PC-3 (cell line): ENCODE data around the gene KRT7. TPM values are rescaled to one million over a fixed set of nuclear protein-coding genes. Genes with fewer than 3 reads are reported as not detected.

ENCODE experiments used
- ATAC-seq: fragments of 200-7000 bp; cut with Tn5 transposase; 2 replicates; pipeline ENCODE4 v1.9.1; 2020; ENCODE audit warnings: mild to moderate bottlenecking, moderate library complexity
- BruUV-seq: library from RNA; stranded (reverse); fragments of 400-500 nt; replicated peaks from 2 replicates; lab custom pipeline; 2021; lab: Mats Ljungman, UMichigan
- CTCF ChIA-PET: fragments of 300-600 bp; sonication (Branson Sonifier 250); formaldehyde crosslinking; loops from one replicate; lab custom pipeline; 2022; ENCODE audit warnings: antibody characterized with exemption; lab: Charles Lee
- POLR2A ChIA-PET: fragments of 300-600 bp; sonication (Branson Sonifier 250); formaldehyde crosslinking; loops from one replicate; lab custom pipeline; 2022; ENCODE audit warnings: antibody characterized with exemption; ENCODE audit not compliant: unreplicated experiment; lab: Charles Lee
- DNase-seq: peaks from one replicate; pipeline ENCODE4 v3.0.0-alpha.2; 2015
- H2AFZ ChIP-seq: fragments of 300-600 bp; sonication (generic); 2 replicates; pipeline ENCODE4 v1.6.0; 2016; ENCODE audit warnings: antibody characterized with exemption, low read length
- H3F3A ChIP-seq: fragments of 300-600 bp; sonication (generic); one replicate; pipeline ENCODE4 v1.6.0; 2017; ENCODE audit warnings: antibody characterized with exemption, low read length, control low read depth, mild to moderate bottlenecking; ENCODE audit not compliant: unreplicated experiment
- H3K27ac ChIP-seq: fragments of 300-600 bp; sonication (generic); 2 replicates; pipeline ENCODE4 v1.5.1; 2016; ENCODE audit warnings: mild to moderate bottlenecking, low read length
- H3K27me3 ChIP-seq: fragments of 300-600 bp; sonication (generic); 2 replicates; pipeline ENCODE4 v1.6.1; 2016; ENCODE audit warnings: low read length, mixed read lengths
- H3K36me3 ChIP-seq: fragments of 300-600 bp; sonication (generic); 2 replicates; pipeline ENCODE4 v1.6.1; 2016; ENCODE audit warnings: low read depth, mixed run types, low read length, mixed read lengths
- H3K4me1 ChIP-seq: fragments of 300-600 bp; sonication (generic); 2 replicates; pipeline ENCODE4 v1.5.1; 2016; ENCODE audit warnings: low read length; ENCODE audit not compliant: insufficient read depth
- H3K4me2 ChIP-seq: fragments of 300-600 bp; sonication (generic); 2 replicates; pipeline ENCODE4 v1.6.0; 2016; ENCODE audit warnings: low read length
- H3K4me3 ChIP-seq: fragments of 300-600 bp; sonication (generic); 2 replicates; pipeline ENCODE4 v1.5.1; 2016; ENCODE audit warnings: mild to moderate bottlenecking, low read length, mixed read lengths
- H3K79me2 ChIP-seq: fragments of 300-600 bp; sonication (generic); 2 replicates; pipeline ENCODE4 v1.6.1; 2017; ENCODE audit warnings: low read length, mixed read lengths
- H3K9ac ChIP-seq: fragments of 300-600 bp; sonication (generic); 2 replicates; pipeline ENCODE4 v1.6.0; 2016; ENCODE audit warnings: mild to moderate bottlenecking, low read length
- H3K9me2 ChIP-seq: fragments of 300-600 bp; sonication (generic); replicated peaks from 2 replicates; pipeline ENCODE4 v1.6.1; 2016; ENCODE audit warnings: mixed run types, low read length, mixed read lengths
- H3K9me3 ChIP-seq: fragments of 300-600 bp; sonication (generic); 2 replicates; pipeline ENCODE4 v1.6.1; 2016; ENCODE audit warnings: low read length, mixed read lengths
- H4K20me1 ChIP-seq: fragments of 300-600 bp; sonication (generic); 2 replicates; pipeline ENCODE4 v1.6.1; 2016; ENCODE audit warnings: low read length, mixed read lengths
- CTCF ChIP-seq: fragments of 300-600 bp; sonication (generic); conservative IDR thresholded peaks from 2 replicates; pipeline ENCODE4 v1.5.1; 2017; ENCODE audit warnings: antibody characterized with exemption, low read depth, mild to moderate bottlenecking, low read length
- EZH2 ChIP-seq: fragments of 300-600 bp; sonication (generic); IDR thresholded peaks from one replicate; pipeline ENCODE4 v1.6.1; 2017; ENCODE audit warnings: antibody characterized with exemption, mild to moderate bottlenecking, low read length; ENCODE audit not compliant: unreplicated experiment
- EZH2phosphoT487 ChIP-seq: fragments of 300-600 bp; sonication (generic); IDR thresholded peaks from 2 replicates; pipeline ENCODE4 v1.6.1; 2018; ENCODE audit warnings: mild to moderate bottlenecking, antibody characterized with exemption, low read length, borderline replicate concordance
- intact Hi-C: fragments of 100-400 bp; cut with micrococcal nuclease; formaldehyde crosslinking; loops from 2 replicates; pipeline ENCODE4 v1.9.0; 2023
- total RNA-seq: library from RNA; depleted of rRNA; stranded (reverse); fragments of >200 nt; gene quantifications from 2 replicates; pipeline ENCODE4 v1.2.3, GENCODE V29; 2014

Gene KRT7
- total RNA-seq, 1 experiment from 2014 or later, result 2,144 TPM

DNA sequence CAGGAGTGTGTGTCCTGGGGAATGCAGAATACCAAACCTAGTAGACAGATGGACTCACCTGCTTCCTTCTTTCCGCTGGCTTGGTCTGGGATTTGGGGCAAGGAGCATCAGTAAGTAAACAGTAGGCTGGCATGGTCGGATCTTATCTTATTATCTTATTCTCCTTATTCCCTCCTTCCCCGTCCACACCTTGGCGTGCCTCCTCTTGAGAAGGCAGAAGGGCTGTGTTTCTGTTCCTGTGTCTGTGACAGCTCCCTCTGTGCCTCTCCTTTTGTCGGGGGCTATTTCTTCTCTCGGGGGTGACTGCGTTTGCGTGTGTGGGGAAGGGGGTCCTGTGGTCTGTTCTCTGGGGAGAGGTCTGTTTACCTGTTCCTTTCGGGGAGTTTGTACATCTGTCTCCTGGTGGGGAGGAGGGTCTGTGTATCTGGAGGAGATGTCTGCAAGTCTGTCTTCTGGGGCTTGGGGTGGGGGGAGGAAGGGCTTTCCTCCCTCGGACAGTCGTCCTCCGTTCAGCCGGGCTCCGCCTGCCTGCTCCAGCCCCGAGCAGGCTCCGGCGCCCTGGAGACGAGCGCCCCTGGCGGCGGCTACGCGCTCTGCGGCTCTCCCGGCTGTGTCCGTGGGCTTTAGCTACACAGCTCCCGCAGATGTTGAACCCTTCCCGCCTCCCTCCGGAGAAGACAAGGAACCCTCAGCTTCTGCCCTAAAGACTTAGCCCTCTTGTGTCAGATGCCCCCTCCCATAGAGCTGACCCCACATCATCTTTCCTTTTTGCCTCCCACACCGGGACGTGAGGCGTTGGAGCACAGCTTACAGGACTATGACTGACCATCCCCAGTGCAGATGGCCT lies 45.8 kb downstream of the KRT7 start:
- DNase-seq (peak; percentile 93), ATAC-seq (peak; percentile 43)
- H3K36me3 ChIP-seq, result no peaks in the 10 kb centered on the region
- H3K27ac ChIP-seq, result peak overlapping the region; percentile 99
- intact Hi-C loops, result no loop called here
- BruUV-seq, result no TSS peak
- H3K4me2 ChIP-seq, result peak overlapping the region; percentile 93
- ChIA-PET CTCF (interaction anchor here (0.5 to 1.7 kb wide), 15 partner anchors 27 to 131 kb away, joined by 3 to 13 read pairs (median 4); no protein-coding TSS in a partner anchor), POLR2A (interaction anchor here (0.6 to 3.6 kb wide), 5 partner anchors 36 to 135 kb away, joined by 3 to 39 read pairs (median 6); no protein-coding TSS in a partner anchor)
- H4K20me1 ChIP-seq, result no peaks in the 10 kb centered on the region
- H3K4me1 ChIP-seq, result peaks cover 54% of the 10 kb centered on the region
- H3K9me3 ChIP-seq, result no peaks in the 10 kb centered on the region
- peak overlapping the region; percentile 89 for H3K9ac ChIP-seq
- no peaks in the 10 kb centered on the region for H3K9me2 ChIP-seq
- peaks cover 3% of the 10 kb centered on the region; the same call in 1 of the 2 replicates for H3K79me2 ChIP-seq
- peak overlapping the region; percentile 60 for H2AFZ ChIP-seq
- H3F3A ChIP-seq, result peaks cover 16% of the 10 kb centered on the region
- TF ChIP-seq CTCF (peak; percentile 95), EZH2 (no peak)
- no peaks in the 10 kb centered on the region for H3K27me3 ChIP-seq
- peak overlapping the region; percentile 64 for H3K4me3 ChIP-seq

GRCh38 chr12:52279422-52280318 lies 46.6 kb downstream of the KRT7 start:
- peaks cover 16% of the 10 kb centered on the region for H3F3A ChIP-seq
- H3K9me3 ChIP-seq, result no peaks in the 10 kb centered on the region
- H4K20me1 ChIP-seq, result no peaks in the 10 kb centered on the region
- intact Hi-C loops, result loop anchor here (1.0 to 2.0 kb wide), 5 partner anchors 35 to 131 kb away; partner anchors contain the start of gene KRT80
- CTCF ChIA-PET, result interaction anchor here (0.5 to 2.0 kb wide), 19 partner anchors 28 to 132 kb away, joined by 3 to 13 read pairs (median 4); no protein-coding TSS in a partner anchor
- H3K4me2 ChIP-seq, result peak overlapping the region; percentile 93
- peaks cover 3% of the 10 kb centered on the region; the same call in 1 of the 2 replicates for H3K79me2 ChIP-seq
- POLR2A ChIA-PET, result interaction anchor here (0.6 to 3.6 kb wide), 4 partner anchors 36 to 136 kb away, joined by 3 to 39 read pairs (median 5); no protein-coding TSS in a partner anchor
- peak; percentile 26 for DNase-seq
- H3K9me2 ChIP-seq, result no peaks in the 10 kb centered on the region
- H2AFZ ChIP-seq, result no peak overlapping the region
- H3K27ac ChIP-seq, result peak overlapping the region; percentile 99
- ATAC-seq, result no peak
- TF ChIP-seq EZH2 (no peak), CTCF (no peak), EZH2phosphoT487 (no peak)
- peak overlapping the region; percentile 89 for H3K9ac ChIP-seq
- no peak overlapping the region for H3K4me3 ChIP-seq
- H3K27me3 ChIP-seq, result no peaks in the 10 kb centered on the region
- H3K36me3 ChIP-seq, result no peaks in the 10 kb centered on the region
- peaks cover 63% of the 10 kb centered on the region for H3K4me1 ChIP-seq
- BruUV-seq, result TSS peak; percentile 71
